Bone marrow (tissue), 2 donors: Measurements from ENCODE around the gene PLXDC2.
"Not testable (repeated sequence)": the region's sequence is repeated elsewhere in the genome, so short reads cannot be mapped to it uniquely, and the experiment has no call there.

Experiments
- DNase-seq, 2 donors: peaks; one replicate each; lab custom pipeline; 2025; lab: John Stamatoyannopoulos, UW

The PLXDC2 gene

GRCh38 chr10:20115894-20116293 lies 299.7 kb downstream of the PLXDC2 start:
- no peak for DNase-seq

- DNase-seq = no peak
Measured at GRCh38 chr10:20117471-20117870, 301.2 kb downstream of the PLXDC2 start.

GRCh38 chr10:20118119-20118518 lies 301.9 kb downstream of the PLXDC2 start:
- no peak for DNase-seq

GRCh38 chr10:20128811-20129210 lies 312.6 kb downstream of the PLXDC2 start:
- DNase-seq = no peak

- no peak for DNase-seq
Measured at GRCh38 chr10:20132816-20133215, 316.6 kb downstream of the PLXDC2 start.

- DNase-seq = no peak
Measured at GRCh38 chr10:20133669-20134189, 317.5 kb downstream of the PLXDC2 start.

GRCh38 chr10:20142311-20142710 lies 326.1 kb downstream of the PLXDC2 start:
- no peak for DNase-seq

GRCh38 chr10:20144268-20144667 lies 328.0 kb downstream of the PLXDC2 start:
- no peak for DNase-seq

GRCh38 chr10:20146004-20146403 lies 329.8 kb downstream of the PLXDC2 start:
- DNase-seq = no peak

GRCh38 chr10:20147684-20148083 lies 331.5 kb downstream of the PLXDC2 start:
- no peak for DNase-seq

GRCh38 chr10:20156511-20156910 lies 340.3 kb downstream of the PLXDC2 start:
- no peak for DNase-seq

GRCh38 chr10:20157314-20157713 lies 341.1 kb downstream of the PLXDC2 start:
- no peak for DNase-seq

- no peak for DNase-seq
Measured at GRCh38 chr10:20158086-20158485, 341.9 kb downstream of the PLXDC2 start.

- DNase-seq = no peak
Measured at GRCh38 chr10:20162123-20162522, 345.9 kb downstream of the PLXDC2 start.

GRCh38 chr10:20166096-20166675 lies 350.0 kb downstream of the PLXDC2 start:
- no peak for DNase-seq

- DNase-seq = no peak
Measured at GRCh38 chr10:20170661-20171060, 354.4 kb downstream of the PLXDC2 start.

GRCh38 chr10:20173046-20173445 lies 356.8 kb downstream of the PLXDC2 start:
- no peak for DNase-seq

GRCh38 chr10:20175719-20176118 lies 359.5 kb downstream of the PLXDC2 start:
- no peak for DNase-seq

GRCh38 chr10:20180766-20181165 lies 364.5 kb downstream of the PLXDC2 start:
- no peak for DNase-seq

- DNase-seq = no peak
Measured at GRCh38 chr10:20181434-20181833, 365.2 kb downstream of the PLXDC2 start.

- no peak for DNase-seq
Measured at GRCh38 chr10:20185116-20185515, 368.9 kb downstream of the PLXDC2 start.

GRCh38 chr10:20191392-20191791 lies 375.2 kb downstream of the PLXDC2 start:
- not testable (repeated sequence) for DNase-seq

- DNase-seq = no peak
Measured at GRCh38 chr10:20195076-20195475, 378.8 kb downstream of the PLXDC2 start.

- no peak for DNase-seq
Measured at GRCh38 chr10:20200758-20201157, 384.5 kb downstream of the PLXDC2 start.
